Endothelial cell of umbilical vein (primary cell): ENCODE measurements around the gene HECW1. TPM values are rescaled to one million over a fixed set of nuclear protein-coding genes. Genes with fewer than 3 reads are reported as not detected.

Source experiments
- BruUV-seq: library from RNA; stranded (reverse); fragments of 400-500 nt; replicated peaks from 2 replicates; lab custom pipeline; 2021; lab: Mats Ljungman, UMichigan
- CTCF ChIA-PET: fragments of 300-600, 350-600 bp; sonication (Branson Sonifier 250); formaldehyde crosslinking; loops from one replicate; lab custom pipeline; 2021; ENCODE audit warnings: antibody characterized with exemption, inconsistent platforms; lab: Charles Lee
- POLR2A ChIA-PET: fragments of 300-600, 350-600 bp; sonication (Branson Sonifier 250); formaldehyde crosslinking; loops from one replicate; lab custom pipeline; 2021; ENCODE audit warnings: antibody characterized with exemption, inconsistent platforms; lab: Charles Lee
- DNase-seq: peaks from one replicate; pipeline ENCODE4 v3.0.0-alpha.2; 2011; ENCODE audit warnings: low read depth, low spot score
- FAIRE-seq: peaks from 2 replicates; lab custom pipeline; 2011; peaks lifted over from hg19 to GRCh38; lab: Jason Lieb, UNC
- H2AFZ ChIP-seq: 2 replicates; pipeline ENCODE4 v1.6.0; 2012; ENCODE audit warnings: low read depth, low read length, control low read depth, inconsistent platforms
- H3K27ac ChIP-seq: 2 replicates; pipeline ENCODE4 v1.5.1; 2011; ENCODE audit warnings: low read depth, mild to moderate bottlenecking, control low read depth, low read length, moderate library complexity; ENCODE audit not compliant: insufficient read depth
- H3K27me3 ChIP-seq, 2 experiments: 2 replicates each; pipeline versions ENCODE4 v1.6.0 to v1.6.1; 2011; ENCODE audit warnings: low read length in 2 of 2, mixed read lengths in 1 of 2; ENCODE audit not compliant: control insufficient read depth in 2 of 2, insufficient read depth in 2 of 2
- H3K36me3 ChIP-seq, 2 experiments: 2 replicates in 1 of 2; 3 replicates in 1 of 2; pipeline ENCODE4 v1.5.1; 2011; ENCODE audit warnings: low read length in 2 of 2, mild to moderate bottlenecking in 1 of 2, moderate library complexity in 1 of 2; ENCODE audit not compliant: control insufficient read depth in 2 of 2, insufficient read depth in 2 of 2; ENCODE audit errors: extremely low read depth in 1 of 2
- H3K4me1 ChIP-seq: 3 replicates; pipeline ENCODE4 v1.5.1; 2011; ENCODE audit warnings: mild to moderate bottlenecking, low read length; ENCODE audit not compliant: control insufficient read depth, insufficient read depth; ENCODE audit errors: extremely low read depth
- H3K4me2 ChIP-seq: 2 replicates; pipeline ENCODE4 v1.6.1; 2011; ENCODE audit warnings: low read length, control low read depth, mixed read lengths; ENCODE audit not compliant: insufficient read depth
- H3K4me3 ChIP-seq, 3 experiments: fragments of 200-600 bp in 1 of 3; sonication (generic), shearing (Covaris generic) in 1 of 3; replicated peaks in 1 of 3; 2 replicates each; pipeline ENCODE4 v1.5.1; 2011 to 2016; ENCODE audit warnings: control low read depth in 3 of 3, low read length in 3 of 3, mild to moderate bottlenecking in 2 of 3, inconsistent platforms in 1 of 3, low read depth in 1 of 3, moderate library complexity in 1 of 3; ENCODE audit not compliant: insufficient read depth in 1 of 3
- H3K79me2 ChIP-seq: 2 replicates; pipeline ENCODE4 v1.6.0; 2012; ENCODE audit warnings: low read length, inconsistent platforms; ENCODE audit not compliant: control insufficient read depth, insufficient read depth
- H3K9ac ChIP-seq: replicated peaks from 2 replicates; pipeline ENCODE3; 2011; ENCODE audit warnings: low read length, control low read depth; ENCODE audit not compliant: insufficient read depth; ENCODE audit errors: extremely low read depth
- H3K9me1 ChIP-seq: replicated peaks from 3 replicates; pipeline ENCODE4 v1.6.0; 2011; ENCODE audit warnings: mild to moderate bottlenecking, low read length; ENCODE audit not compliant: control insufficient read depth, insufficient read depth; ENCODE audit errors: extremely low read depth
- H3K9me3 ChIP-seq: replicated peaks from 2 replicates; pipeline ENCODE4 v1.5.1; 2012; ENCODE audit warnings: low read length, inconsistent platforms; ENCODE audit not compliant: control insufficient read depth, insufficient read depth
- H4K20me1 ChIP-seq: replicated peaks from 2 replicates; pipeline ENCODE3; 2011; ENCODE audit warnings: mild to moderate bottlenecking, low read length; ENCODE audit not compliant: control insufficient read depth, insufficient read depth; ENCODE audit errors: extremely low read depth
- EZH2 ChIP-seq: IDR thresholded peaks from 2 replicates; pipeline ENCODE4 v1.6.1; 2012; ENCODE audit warnings: borderline replicate concordance, low read depth, mild to moderate bottlenecking, moderate library complexity, low read length, inconsistent platforms; ENCODE audit not compliant: severe bottlenecking
- FOS ChIP-seq: IDR thresholded peaks from 2 replicates; pipeline ENCODE4 v1.6.1; 2011; ENCODE audit warnings: mild to moderate bottlenecking, low read length, moderate library complexity, borderline replicate concordance; ENCODE audit not compliant: insufficient read depth
- GATA2 ChIP-seq: IDR thresholded peaks from 2 replicates; pipeline ENCODE4 v1.7.0; 2011; ENCODE audit warnings: low read depth, mild to moderate bottlenecking, moderate library complexity, mixed read lengths, low read length; ENCODE audit not compliant: insufficient read length, insufficient read depth
- JUN ChIP-seq: IDR thresholded peaks from 2 replicates; pipeline ENCODE4 v1.6.1; 2011; ENCODE audit warnings: borderline replicate concordance, low read depth; ENCODE audit not compliant: insufficient read length, insufficient read depth
- MYC ChIP-seq: IDR thresholded peaks from one replicate; pipeline ENCODE4 v1.6.1; 2011; ENCODE audit warnings: mild to moderate bottlenecking, low read depth, low read length
- POLR2A ChIP-seq: IDR thresholded peaks from 2 replicates; pipeline ENCODE4 v1.6.1; 2012; ENCODE audit warnings: low read depth, mild to moderate bottlenecking, control low read depth, low read length
- POLR2AphosphoS5 ChIP-seq: IDR thresholded peaks from 2 replicates; pipeline ENCODE4 v1.6.1; 2012; ENCODE audit warnings: low read depth, mild to moderate bottlenecking, control low read depth, low read length, moderate library complexity; ENCODE audit not compliant: insufficient read depth
- dilution Hi-C: fragments of 300-500 bp; cut with MboI; formaldehyde crosslinking; loops from one replicate; pipeline ENCODE4 v1.15.0; 2019; ENCODE audit warnings: low sequenced_read_pairs; ENCODE audit not compliant: extremely low pct_ligation_motif_present
- intact Hi-C: fragments of 100-400 bp; cut with micrococcal nuclease; formaldehyde crosslinking; loops from one replicate; pipeline ENCODE4 v1.10.0; 2022
- polyA plus RNA-seq, 4 experiments: library from polyadenylated mRNA; depleted of rRNA in 3 of 4; stranded (reverse) in 3 of 4; unstranded in 1 of 4; fragments of >200 nt; gene quantifications; 2 replicates each; pipeline versions ENCODE4 v1.2.1 to v1.2.3, GENCODE V29; 2011 to 2012; ENCODE audit warnings: missing spikeins in 1 of 4
- total RNA-seq: library from RNA; stranded (reverse); gene quantifications from 2 replicates; pipeline ENCODE4 v1.2.3, GENCODE V29; 2021
- TF ChIP-seq, protein P1 (sequence below), 2 donors: IDR thresholded peaks; 1 replicate in 1 of 2; 2 replicates in 1 of 2; pipeline ENCODE4 v1.5.1; 2011; ENCODE audit warnings: low read length in 2 of 2, mild to moderate bottlenecking in 2 of 2, moderate library complexity in 2 of 2, control low read depth in 1 of 2, inconsistent platforms in 1 of 2, low read depth in 1 of 2; ENCODE audit not compliant: insufficient read depth in 1 of 2; ENCODE audit errors: extremely low read depth in 1 of 2
- TF ChIP-seq, protein P2 (sequence below): IDR thresholded peaks from 2 replicates; pipeline ENCODE4 v1.6.1; 2011; ENCODE audit not compliant: insufficient read depth, insufficient read length

HECW1 gene
- total and polyA plus RNA-seq, 2 donors (not counting 3 experiments of a cell fraction or from before 2014, with no cell fraction given): not detected

DNA sequence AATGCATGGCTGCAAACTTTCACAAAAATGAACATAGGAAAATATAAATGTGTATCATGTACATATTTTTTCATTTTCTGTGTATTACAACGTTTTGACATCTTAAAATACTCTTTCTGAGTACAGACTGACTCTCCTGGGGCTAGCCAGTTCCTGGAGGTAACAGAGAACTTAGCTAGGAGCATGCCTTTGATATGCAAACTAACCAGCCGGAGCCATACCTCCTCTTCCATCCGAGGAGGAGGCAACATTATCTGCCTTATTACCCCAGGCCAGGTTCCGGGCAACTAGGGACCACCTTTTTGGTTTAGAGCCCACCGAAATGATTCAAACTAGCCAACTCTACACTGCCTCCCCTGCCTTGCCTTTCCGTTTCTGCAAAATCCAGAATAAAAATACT is 33.7 kb upstream of the HECW1 start:
- Histone ChIP-seq H3K9ac (no peak overlapping the region), H3K27me3 (peaks cover 0 to 2% of the 10 kb centered on the region in 2 experiments), H3K4me3 (no peak overlapping the region), H4K20me1 (no peaks in the 10 kb centered on the region), H3K36me3 (no peaks in the 10 kb centered on the region), H3K9me1 (no peaks in the 10 kb centered on the region), H3K4me2 (no peak overlapping the region), H3K4me1 (no peaks in the 10 kb centered on the region), H3K9me3 (no peaks in the 10 kb centered on the region), H3K79me2 (no peaks in the 10 kb centered on the region), H3K27ac (no peak overlapping the region), H2AFZ (no peak overlapping the region)
- TF ChIP-seq, protein P1, sequence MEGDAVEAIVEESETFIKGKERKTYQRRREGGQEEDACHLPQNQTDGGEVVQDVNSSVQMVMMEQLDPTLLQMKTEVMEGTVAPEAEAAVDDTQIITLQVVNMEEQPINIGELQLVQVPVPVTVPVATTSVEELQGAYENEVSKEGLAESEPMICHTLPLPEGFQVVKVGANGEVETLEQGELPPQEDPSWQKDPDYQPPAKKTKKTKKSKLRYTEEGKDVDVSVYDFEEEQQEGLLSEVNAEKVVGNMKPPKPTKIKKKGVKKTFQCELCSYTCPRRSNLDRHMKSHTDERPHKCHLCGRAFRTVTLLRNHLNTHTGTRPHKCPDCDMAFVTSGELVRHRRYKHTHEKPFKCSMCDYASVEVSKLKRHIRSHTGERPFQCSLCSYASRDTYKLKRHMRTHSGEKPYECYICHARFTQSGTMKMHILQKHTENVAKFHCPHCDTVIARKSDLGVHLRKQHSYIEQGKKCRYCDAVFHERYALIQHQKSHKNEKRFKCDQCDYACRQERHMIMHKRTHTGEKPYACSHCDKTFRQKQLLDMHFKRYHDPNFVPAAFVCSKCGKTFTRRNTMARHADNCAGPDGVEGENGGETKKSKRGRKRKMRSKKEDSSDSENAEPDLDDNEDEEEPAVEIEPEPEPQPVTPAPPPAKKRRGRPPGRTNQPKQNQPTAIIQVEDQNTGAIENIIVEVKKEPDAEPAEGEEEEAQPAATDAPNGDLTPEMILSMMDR (IDR thresholded peaks at IDR 0.05; ENCODE audit: extremely low read depth in 1 of 2, insufficient read depth in 1 of 2, low read depth in 1 of 2, low read length in 2 of 2): no peak
- TF ChIP-seq JUN (no peak), POLR2A (no peak), MYC (no peak), FOS (no peak), POLR2AphosphoS5 (no peak), EZH2 (no peak), GATA2 (no peak)
- TF ChIP-seq, protein P2, sequence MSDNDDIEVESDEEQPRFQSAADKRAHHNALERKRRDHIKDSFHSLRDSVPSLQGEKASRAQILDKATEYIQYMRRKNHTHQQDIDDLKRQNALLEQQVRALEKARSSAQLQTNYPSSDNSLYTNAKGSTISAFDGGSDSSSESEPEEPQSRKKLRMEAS: no peak
- BruUV-seq: no TSS peak
- dilution Hi-C loops (no loop called here), intact Hi-C loops (no loop called here)
- DNase-seq (no peak), FAIRE-seq (no peak)
- CTCF ChIA-PET: interaction anchor here (1.7 kb wide), 1 partner anchor 8 kb away, joined by 4 read pairs; no protein-coding TSS in a partner anchor
- POLR2A ChIA-PET: no interaction called here
